Heart left ventricle (tissue), 13 donors: ENCODE results near the gene ZBTB8B.

Experiments
- CTCF ChIP-seq, 12 donors: fragments of 200-600 bp; sonication (generic) in 4 of 12; IDR thresholded peaks; one replicate each; pipeline versions ENCODE4 v1.5.0 to v1.8.0; 2018 to 2022; ENCODE audit warnings: antibody characterized with exemption in 12 of 12, mild to moderate bottlenecking in 5 of 12
- POLR2A ChIP-seq, 2 donors: fragments of 450-650 bp; IDR thresholded peaks; one replicate each; pipeline ENCODE4 v1.6.1; 2017; ENCODE audit warnings: antibody characterized with exemption in 2 of 2, mild to moderate bottlenecking in 2 of 2, moderate library complexity in 2 of 2
- donor health status: ischemic (EF 13 %, LVEDD 7.1; RV severe dilation, severe dysfunction).
- donor health status: DM: no; HTN: yes; CAD: no.
- donor health status: DM: no; HTN: no; CAD: no.
- donor health status: ischemic (EF 25% LVEDD 6.9; RV normal size, moderate dysfunction).
- donor health status: ischemic (EF 25% LVEDD 5.7; RV mildly dilated, moderate dysfunction).
- donor health status: ischemic (EF 35%, LVEDD 5.7; RV mildly dilated, moderate dysfunction).
- donor health status: nonischemic (EF 11% LVEDD 7.7; RV severe dilation, severe dysfunction).
- donor health status: DM: yes; HTN: yes; CAD: no.
- donor health status: PGD.
- donor health status: ischemic (EF 29% LVEDD 5.4; RV normal size, mild dysfunction).
- donor health status: nonischemic (EF 23%, LVEDD 6.1; RV moderate dilation, normal function).

- no peak for TF ChIP-seq CTCF (IDR thresholded peaks at IDR 0.05)
- TF ChIP-seq POLR2A (IDR thresholded peaks at IDR 0.05): no peak
Measured at GRCh38 chr1:32480761-32481160, 15.9 kb downstream of the ZBTB8B start.
